OCI-LY1 (cell line): Measurements from ENCODE around the gene TBCE.
"Not testable (repeated sequence)": the region's sequence is repeated elsewhere in the genome, so short reads cannot be mapped to it uniquely, and the experiment has no call there.

Source experiments
- H2AFZ ChIP-seq: fragments of 200-600 bp; sonication (generic), shearing (Covaris generic); 2 replicates; pipeline ENCODE4 v1.6.0; 2014; ENCODE audit warnings: antibody characterized with exemption, mild to moderate bottlenecking, low read length
- H3F3A ChIP-seq: fragments of 200-600 bp; sonication (generic), shearing (Covaris generic); 2 replicates; pipeline ENCODE4 v1.6.0; 2014; ENCODE audit warnings: mild to moderate bottlenecking, antibody characterized with exemption, low read length, moderate library complexity; ENCODE audit not compliant: insufficient read depth
- H3K27ac ChIP-seq: fragments of 200-600 bp; sonication (generic); 2 replicates; pipeline ENCODE4 v1.5.1; 2014; ENCODE audit warnings: low read length, mixed run types, mild to moderate bottlenecking, low read depth; ENCODE audit not compliant: poor library complexity, severe bottlenecking
- H3K27me3 ChIP-seq: fragments of 200-600 bp; sonication (generic); 2 replicates; pipeline ENCODE4 v1.6.0; 2014; ENCODE audit warnings: antibody characterized with exemption, mild to moderate bottlenecking, low read length, moderate library complexity; ENCODE audit not compliant: insufficient read depth
- H3K36me3 ChIP-seq: fragments of 200-600 bp; sonication (generic); 2 replicates; pipeline ENCODE4 v1.6.1; 2014; ENCODE audit warnings: mild to moderate bottlenecking, antibody characterized with exemption, low read length, moderate library complexity, mixed read lengths; ENCODE audit not compliant: insufficient read depth
- H3K4me1 ChIP-seq: fragments of 200-600 bp; sonication (generic); 2 replicates; pipeline ENCODE4 v1.5.1; 2014; ENCODE audit warnings: mild to moderate bottlenecking, low read length, moderate library complexity; ENCODE audit not compliant: insufficient read depth, severe bottlenecking
- H3K4me2 ChIP-seq: fragments of 200-600 bp; sonication (generic), shearing (Covaris generic); 2 replicates; pipeline ENCODE4 v1.6.1; 2014; ENCODE audit warnings: low read length
- H3K4me3 ChIP-seq: fragments of 200-600 bp; sonication (generic); 2 replicates; pipeline ENCODE4 v1.5.1; 2014; ENCODE audit warnings: low read length, low read depth, mild to moderate bottlenecking, mixed read lengths; ENCODE audit not compliant: poor library complexity, severe bottlenecking
- H3K79me2 ChIP-seq: fragments of 200-600 bp; shearing (Covaris generic); 2 replicates; pipeline ENCODE4 v1.6.1; 2016; ENCODE audit warnings: mixed run types, low read length, mixed read lengths; ENCODE audit not compliant: insufficient read depth
- H3K9ac ChIP-seq: fragments of 200-600 bp; sonication (generic), shearing (Covaris generic); 2 replicates; pipeline ENCODE4 v1.6.1; 2014; ENCODE audit warnings: mild to moderate bottlenecking, low read length, mixed read lengths
- H3K9me2 ChIP-seq: fragments of 200-600 bp; sonication (generic), shearing (Covaris generic); 2 replicates; pipeline ENCODE4 v1.6.1; 2014; ENCODE audit warnings: low read depth, mild to moderate bottlenecking, low read length, mixed read lengths
- H3K9me3 ChIP-seq: fragments of 200-600 bp; shearing (Covaris generic); 2 replicates; pipeline ENCODE4 v1.6.1; 2014; ENCODE audit warnings: low read length, mixed read lengths
- H4K20me1 ChIP-seq: fragments of 200-600 bp; sonication (generic), shearing (Covaris generic); 2 replicates; pipeline ENCODE4 v1.6.0; 2016; ENCODE audit warnings: mild to moderate bottlenecking, low read length; ENCODE audit not compliant: insufficient read depth
- EZH2 ChIP-seq: fragments of 200-600 bp; sonication (generic), shearing (Covaris generic); IDR thresholded peaks from 2 replicates; pipeline ENCODE4 v1.8.0; 2017; ENCODE audit warnings: borderline replicate concordance, mixed run types, mild to moderate bottlenecking, antibody characterized with exemption, low read length, moderate library complexity, mixed read lengths
- TF ChIP-seq, protein P1 (sequence below): fragments of 200-600 bp; sonication (generic), shearing (Covaris generic); IDR thresholded peaks from 2 replicates; pipeline ENCODE4 v1.5.1; 2017; ENCODE audit warnings: mild to moderate bottlenecking, antibody characterized with exemption, low read length, moderate library complexity, mixed read lengths

TBCE gene

DNA sequence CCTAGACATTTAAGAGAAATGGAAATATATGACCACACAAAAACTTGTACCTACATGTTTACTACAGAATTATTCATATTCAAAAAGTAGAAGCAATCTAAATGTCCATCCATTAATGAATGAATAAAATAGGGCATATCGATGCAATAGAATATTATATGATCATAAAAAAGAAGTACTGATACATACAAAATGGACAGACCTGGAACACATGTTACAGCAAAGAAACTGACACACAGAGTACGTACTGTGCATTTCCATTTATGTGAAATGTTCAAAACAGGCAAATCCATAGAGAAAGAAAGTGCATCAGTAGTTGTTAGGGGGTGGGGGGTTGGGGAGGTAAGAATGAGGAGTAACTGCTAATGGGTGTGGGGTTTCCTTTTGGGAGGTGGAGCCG lies 97.8 kb downstream of the TBCE start:
- Histone ChIP-seq H3K4me2 (no peak overlapping the region), H3F3A (no peaks in the 10 kb centered on the region), H3K79me2 (no peaks in the 10 kb centered on the region), H3K27me3 (no peaks in the 10 kb centered on the region), H3K4me1 (no peaks in the 10 kb centered on the region), H3K36me3 (peaks cover 8% of the 10 kb centered on the region; the same call in 1 of the 2 replicates), H3K4me3 (no peak overlapping the region), H3K9me3 (no peaks in the 10 kb centered on the region), H3K27ac (no peak overlapping the region), H3K9ac (no peak overlapping the region), H3K9me2 (no peaks in the 10 kb centered on the region), H4K20me1 (no peaks in the 10 kb centered on the region), H2AFZ (no peak overlapping the region)
- TF ChIP-seq, protein P1, sequence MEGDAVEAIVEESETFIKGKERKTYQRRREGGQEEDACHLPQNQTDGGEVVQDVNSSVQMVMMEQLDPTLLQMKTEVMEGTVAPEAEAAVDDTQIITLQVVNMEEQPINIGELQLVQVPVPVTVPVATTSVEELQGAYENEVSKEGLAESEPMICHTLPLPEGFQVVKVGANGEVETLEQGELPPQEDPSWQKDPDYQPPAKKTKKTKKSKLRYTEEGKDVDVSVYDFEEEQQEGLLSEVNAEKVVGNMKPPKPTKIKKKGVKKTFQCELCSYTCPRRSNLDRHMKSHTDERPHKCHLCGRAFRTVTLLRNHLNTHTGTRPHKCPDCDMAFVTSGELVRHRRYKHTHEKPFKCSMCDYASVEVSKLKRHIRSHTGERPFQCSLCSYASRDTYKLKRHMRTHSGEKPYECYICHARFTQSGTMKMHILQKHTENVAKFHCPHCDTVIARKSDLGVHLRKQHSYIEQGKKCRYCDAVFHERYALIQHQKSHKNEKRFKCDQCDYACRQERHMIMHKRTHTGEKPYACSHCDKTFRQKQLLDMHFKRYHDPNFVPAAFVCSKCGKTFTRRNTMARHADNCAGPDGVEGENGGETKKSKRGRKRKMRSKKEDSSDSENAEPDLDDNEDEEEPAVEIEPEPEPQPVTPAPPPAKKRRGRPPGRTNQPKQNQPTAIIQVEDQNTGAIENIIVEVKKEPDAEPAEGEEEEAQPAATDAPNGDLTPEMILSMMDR, result no peak
- TF ChIP-seq EZH2, result no peak

DNA sequence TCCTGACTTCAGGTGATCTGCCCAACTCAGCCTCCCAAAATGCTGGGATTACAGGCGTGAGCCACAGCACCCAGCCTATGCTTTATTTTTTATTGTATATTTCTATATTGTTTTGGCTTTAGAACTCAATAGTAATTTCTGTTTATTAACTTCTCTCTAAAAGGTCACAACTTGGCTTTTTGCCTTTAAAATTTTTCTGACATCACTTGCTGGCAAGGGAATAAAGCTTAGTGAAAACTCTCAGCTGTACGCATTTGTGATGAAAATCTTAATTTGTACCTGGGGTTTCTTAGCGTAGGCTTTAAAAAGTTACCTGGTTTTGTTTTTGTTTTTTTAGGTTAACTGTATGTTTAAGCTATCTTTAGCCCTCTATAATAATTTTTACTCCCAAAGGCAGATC lies 100.8 kb downstream of the TBCE start:
- Histone ChIP-seq H3F3A (no peaks in the 10 kb centered on the region), H3K27me3 (no peaks in the 10 kb centered on the region), H3K36me3 (peaks cover 8% of the 10 kb centered on the region; the same call in 1 of the 2 replicates), H4K20me1 (no peaks in the 10 kb centered on the region), H3K4me3 (no peak overlapping the region), H3K4me2 (no peak overlapping the region), H2AFZ (no peak overlapping the region), H3K9ac (no peak overlapping the region), H3K9me2 (no peaks in the 10 kb centered on the region), H3K9me3 (no peaks in the 10 kb centered on the region), H3K4me1 (no peaks in the 10 kb centered on the region), H3K27ac (no peak overlapping the region), H3K79me2 (no peaks in the 10 kb centered on the region)
- no peak for TF ChIP-seq EZH2
- TF ChIP-seq, protein P1, result no peak

DNA sequence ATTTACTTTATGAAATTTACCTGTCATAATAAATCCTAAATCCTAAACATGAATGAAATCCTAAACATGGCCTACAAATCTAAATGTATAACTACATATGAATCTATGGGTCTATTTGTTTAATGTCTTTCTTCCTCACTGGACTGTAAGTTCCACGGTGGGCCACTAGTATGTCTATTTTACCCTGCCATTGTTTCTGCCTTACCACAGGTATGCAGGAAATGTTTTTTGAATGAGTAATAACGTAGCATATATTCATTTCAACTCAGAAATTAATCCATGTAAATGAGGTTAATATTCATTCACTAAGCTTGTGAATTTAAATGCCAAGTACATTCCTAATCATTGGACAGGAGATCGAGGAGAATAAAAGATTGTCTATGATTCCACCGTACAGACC lies 101.7 kb downstream of the TBCE start:
- Histone ChIP-seq H3K79me2 (no peaks in the 10 kb centered on the region), H3K9me3 (no peaks in the 10 kb centered on the region), H3F3A (no peaks in the 10 kb centered on the region), H3K27me3 (no peaks in the 10 kb centered on the region), H3K9me2 (no peaks in the 10 kb centered on the region), H3K4me2 (no peak overlapping the region), H3K4me3 (no peak overlapping the region), H3K9ac (no peak overlapping the region), H3K27ac (no peak overlapping the region), H4K20me1 (no peaks in the 10 kb centered on the region), H2AFZ (no peak overlapping the region), H3K36me3 (peaks cover 8% of the 10 kb centered on the region; the same call in 1 of the 2 replicates), H3K4me1 (no peaks in the 10 kb centered on the region)
- TF ChIP-seq, protein P1, result no peak
- TF ChIP-seq EZH2, result no peak

DNA sequence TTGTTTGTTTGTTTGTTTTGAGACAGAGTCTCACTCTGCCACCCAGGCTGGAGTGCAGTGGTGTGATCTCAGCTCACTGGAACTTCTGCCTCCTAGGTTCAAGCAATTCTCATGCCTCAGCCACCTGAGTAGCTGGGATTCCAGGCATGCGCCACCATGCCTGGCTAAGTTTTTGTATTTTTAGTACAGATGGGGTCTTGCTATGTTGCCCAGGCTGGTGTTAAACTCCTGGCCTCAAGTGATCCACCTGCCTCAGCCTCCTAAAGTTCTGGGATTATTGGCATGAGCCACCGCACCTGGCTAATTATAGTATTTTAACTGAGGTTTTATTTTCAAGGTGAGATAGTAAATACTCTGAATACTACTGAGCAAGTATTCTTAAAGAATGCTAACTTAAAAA lies 102.7 kb downstream of the TBCE start:
- not testable (repeated sequence) for H3K36me3 ChIP-seq, H3K4me1 ChIP-seq, H4K20me1 ChIP-seq, H3K9me2 ChIP-seq, H3K27ac ChIP-seq, H3K79me2 ChIP-seq, H2AFZ ChIP-seq, H3K4me3 ChIP-seq, H3F3A ChIP-seq, H3K9me3 ChIP-seq, H3K4me2 ChIP-seq, H3K9ac ChIP-seq, H3K27me3 ChIP-seq
